Uterus (tissue), 2 donors: ENCODE measurements around the gene PLXNA4.

ENCODE experiments used
- CTCF ChIP-seq, 4 experiments: fragments of 200-600 bp in 2 of 4; fragments of 450-650 bp in 2 of 4; sonication (generic) in 2 of 4; IDR thresholded peaks; one replicate each; pipeline ENCODE4 v1.5.1; 2016 to 2019; ENCODE audit warnings: antibody characterized with exemption in 4 of 4, mild to moderate bottlenecking in 2 of 4, moderate library complexity in 1 of 4
- POLR2A ChIP-seq, 2 donors: fragments of 450-650 bp; IDR thresholded peaks; one replicate each; pipeline ENCODE4 v1.6.1; 2016; ENCODE audit warnings: antibody characterized with exemption in 2 of 2, mild to moderate bottlenecking in 1 of 2, moderate library complexity in 1 of 2

- no peak for TF ChIP-seq CTCF (IDR thresholded peaks at IDR 0.05)
- no peak for TF ChIP-seq POLR2A (IDR thresholded peaks at IDR 0.05)
These were observed 34.6 kb downstream of the PLXNA4 start for GRCh38 chr7:132541656-132542055.
